SK-N-SH (cell line): ENCODE results near the gene VPS52.

Experiments
- EP300 ChIP-seq, 2 experiments: IDR thresholded peaks; 2 replicates each; pipeline versions ENCODE4 v1.4.0 to v1.6.1; 2012; ENCODE audit warnings: borderline replicate concordance in 1 of 2, low read depth in 1 of 2, low read length in 1 of 2
- RCOR1 ChIP-seq: fragments of 150-350 bp; IDR thresholded peaks from 2 replicates; pipeline ENCODE4 v1.6.1; 2017; ENCODE audit warnings: antibody characterized with exemption, low read length
- TAF1 ChIP-seq: IDR thresholded peaks from 2 replicates; pipeline ENCODE4 v1.6.1; 2012; ENCODE audit warnings: low read depth, mild to moderate bottlenecking, low read length, moderate library complexity, borderline replicate concordance
- TCF12 ChIP-seq: IDR thresholded peaks from 2 replicates; pipeline ENCODE4 v1.4.0; 2012
- TF ChIP-seq, protein P1 (sequence below): fragments of 200-600 bp; sonication (generic); IDR thresholded peaks from 2 replicates; pipeline ENCODE4 v1.6.1; 2017; ENCODE audit warnings: antibody characterized with exemption, mild to moderate bottlenecking, moderate library complexity

DNA sequence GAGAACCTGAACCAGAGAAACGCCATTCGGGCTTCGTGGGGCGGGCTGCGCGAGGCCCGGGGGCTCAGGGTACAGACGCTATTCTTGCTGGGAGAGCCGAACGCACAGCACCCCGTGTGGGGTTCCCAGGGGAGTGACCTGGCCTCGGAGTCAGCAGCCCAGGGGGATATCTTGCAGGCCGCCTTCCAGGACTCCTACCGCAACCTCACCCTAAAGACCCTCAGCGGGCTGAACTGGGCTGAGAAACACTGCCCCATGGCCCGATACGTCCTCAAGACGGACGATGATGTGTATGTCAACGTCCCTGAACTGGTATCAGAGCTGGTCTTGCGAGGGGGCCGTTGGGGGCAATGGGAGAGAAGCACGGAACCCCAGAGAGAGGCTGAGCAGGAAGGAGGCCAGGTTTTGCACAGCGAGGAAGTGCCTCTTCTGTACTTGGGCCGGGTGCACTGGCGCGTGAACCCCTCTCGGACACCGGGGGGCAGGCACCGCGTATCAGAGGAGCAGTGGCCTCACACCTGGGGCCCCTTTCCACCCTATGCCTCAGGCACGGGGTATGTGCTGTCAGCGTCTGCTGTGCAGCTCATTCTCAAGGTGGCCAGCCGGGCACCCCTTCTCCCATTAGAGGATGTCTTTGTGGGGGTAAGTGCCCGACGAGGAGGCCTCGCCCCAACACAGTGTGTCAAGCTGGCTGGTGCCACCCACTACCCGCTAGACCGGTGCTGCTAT is 6.2 kb upstream of the VPS52 start:
- no peak for TF ChIP-seq RCOR1
- TF ChIP-seq, protein P1, sequence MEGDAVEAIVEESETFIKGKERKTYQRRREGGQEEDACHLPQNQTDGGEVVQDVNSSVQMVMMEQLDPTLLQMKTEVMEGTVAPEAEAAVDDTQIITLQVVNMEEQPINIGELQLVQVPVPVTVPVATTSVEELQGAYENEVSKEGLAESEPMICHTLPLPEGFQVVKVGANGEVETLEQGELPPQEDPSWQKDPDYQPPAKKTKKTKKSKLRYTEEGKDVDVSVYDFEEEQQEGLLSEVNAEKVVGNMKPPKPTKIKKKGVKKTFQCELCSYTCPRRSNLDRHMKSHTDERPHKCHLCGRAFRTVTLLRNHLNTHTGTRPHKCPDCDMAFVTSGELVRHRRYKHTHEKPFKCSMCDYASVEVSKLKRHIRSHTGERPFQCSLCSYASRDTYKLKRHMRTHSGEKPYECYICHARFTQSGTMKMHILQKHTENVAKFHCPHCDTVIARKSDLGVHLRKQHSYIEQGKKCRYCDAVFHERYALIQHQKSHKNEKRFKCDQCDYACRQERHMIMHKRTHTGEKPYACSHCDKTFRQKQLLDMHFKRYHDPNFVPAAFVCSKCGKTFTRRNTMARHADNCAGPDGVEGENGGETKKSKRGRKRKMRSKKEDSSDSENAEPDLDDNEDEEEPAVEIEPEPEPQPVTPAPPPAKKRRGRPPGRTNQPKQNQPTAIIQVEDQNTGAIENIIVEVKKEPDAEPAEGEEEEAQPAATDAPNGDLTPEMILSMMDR = no peak; the same call in 1 of the 2 replicates
- TF ChIP-seq EP300 (IDR thresholded peaks at IDR 0.05; ENCODE audit: borderline replicate concordance in 1 of 2, low read depth in 1 of 2, low read length in 1 of 2) = no peak
- no peak for TF ChIP-seq TAF1
- TF ChIP-seq TCF12 = no peak
